Activated CD8-positive, alpha-beta memory T cell treated with anti-CD3 and anti-CD28 coated beads for 1 hour (primary cell): ENCODE data around the gene DES.
"Not testable (repeated sequence)": the region's sequence is repeated elsewhere in the genome, so short reads cannot be mapped to it uniquely, and the experiment has no call there.

ENCODE experiments used
- DNase-seq, 2 donors: peaks; one replicate each; pipeline ENCODE4 v3.0.0-alpha.2; 2020; ENCODE audit warnings: low read depth in 1 of 2; ENCODE audit errors: extremely low read depth in 1 of 2

The DES gene

DNA sequence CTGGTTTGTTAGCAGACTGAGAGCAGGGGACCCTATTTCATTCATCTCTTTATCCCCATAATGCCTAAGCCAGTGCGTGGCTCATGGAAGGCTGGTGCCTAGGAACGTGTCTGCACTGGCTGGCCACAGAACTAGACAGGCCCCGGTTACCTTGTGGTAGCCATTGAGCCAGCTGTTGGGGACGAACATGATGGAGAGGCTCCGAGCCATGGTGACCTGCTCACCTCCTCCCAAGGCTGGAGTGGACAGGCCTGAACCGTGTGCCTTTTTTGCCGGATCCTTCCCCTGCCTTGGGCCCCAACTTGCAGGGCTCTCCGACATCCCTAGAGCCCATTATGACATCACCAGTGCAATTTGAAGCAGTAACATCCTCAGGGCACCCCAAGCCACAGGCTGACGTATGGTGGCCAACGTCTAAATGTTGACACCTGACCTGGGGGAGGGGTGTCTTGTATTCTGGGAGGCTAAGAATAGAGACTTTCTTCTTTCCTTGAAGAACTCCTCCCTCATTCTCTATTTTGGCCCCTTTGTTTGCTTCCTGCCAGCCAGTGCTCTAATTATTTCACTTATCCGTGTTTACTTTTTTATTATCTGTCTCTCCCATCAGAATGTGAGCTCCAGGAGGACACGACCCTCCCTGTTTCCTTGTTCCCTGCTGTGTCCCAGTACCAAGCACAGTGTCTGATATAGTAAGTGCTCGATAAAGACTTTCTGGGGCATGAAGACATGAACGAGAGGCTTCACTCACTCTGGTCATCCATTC, 18.3 kb upstream of the DES start:
- no peak for DNase-seq

DNA sequence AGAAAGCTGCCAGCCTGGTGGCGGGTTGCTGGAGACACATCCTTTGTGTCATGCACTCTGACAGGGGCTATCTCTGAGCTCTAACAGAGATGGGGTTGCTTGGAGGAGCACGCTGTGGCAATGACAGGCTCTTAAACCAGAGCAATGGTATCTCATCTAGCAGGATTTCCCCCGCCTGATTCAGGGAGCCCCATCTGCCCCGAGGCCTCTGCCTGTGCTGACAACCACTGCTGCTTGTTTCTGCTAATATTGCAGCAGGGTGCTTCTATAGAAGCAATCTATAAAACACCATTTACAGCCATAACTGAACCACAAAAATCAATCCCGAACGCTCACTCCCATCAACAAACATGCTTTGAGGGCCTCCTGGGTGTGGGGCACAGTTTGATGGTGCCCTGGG, 17.6 kb upstream of the DES start:
- no peak for DNase-seq

DNA sequence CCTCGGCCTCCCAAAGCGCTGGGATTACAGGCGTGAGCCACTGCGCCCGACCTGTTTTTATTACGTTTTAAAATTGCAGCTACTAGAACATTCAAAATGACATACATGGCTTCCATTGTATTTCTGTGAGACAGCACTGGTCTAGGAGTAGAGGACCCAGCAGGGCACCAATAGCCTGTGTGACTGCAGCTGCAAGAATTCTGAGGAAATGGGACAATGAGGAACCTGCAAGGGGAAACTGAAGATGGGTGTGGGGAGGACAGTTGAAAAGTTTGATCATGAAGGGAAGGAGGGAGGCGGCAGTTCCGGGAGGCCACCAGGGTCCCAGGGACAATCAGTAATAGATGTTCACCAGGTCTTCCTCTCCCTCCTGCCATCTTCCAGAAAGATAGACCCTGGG, 16.6 kb upstream of the DES start:
- DNase-seq, result no peak

DNA sequence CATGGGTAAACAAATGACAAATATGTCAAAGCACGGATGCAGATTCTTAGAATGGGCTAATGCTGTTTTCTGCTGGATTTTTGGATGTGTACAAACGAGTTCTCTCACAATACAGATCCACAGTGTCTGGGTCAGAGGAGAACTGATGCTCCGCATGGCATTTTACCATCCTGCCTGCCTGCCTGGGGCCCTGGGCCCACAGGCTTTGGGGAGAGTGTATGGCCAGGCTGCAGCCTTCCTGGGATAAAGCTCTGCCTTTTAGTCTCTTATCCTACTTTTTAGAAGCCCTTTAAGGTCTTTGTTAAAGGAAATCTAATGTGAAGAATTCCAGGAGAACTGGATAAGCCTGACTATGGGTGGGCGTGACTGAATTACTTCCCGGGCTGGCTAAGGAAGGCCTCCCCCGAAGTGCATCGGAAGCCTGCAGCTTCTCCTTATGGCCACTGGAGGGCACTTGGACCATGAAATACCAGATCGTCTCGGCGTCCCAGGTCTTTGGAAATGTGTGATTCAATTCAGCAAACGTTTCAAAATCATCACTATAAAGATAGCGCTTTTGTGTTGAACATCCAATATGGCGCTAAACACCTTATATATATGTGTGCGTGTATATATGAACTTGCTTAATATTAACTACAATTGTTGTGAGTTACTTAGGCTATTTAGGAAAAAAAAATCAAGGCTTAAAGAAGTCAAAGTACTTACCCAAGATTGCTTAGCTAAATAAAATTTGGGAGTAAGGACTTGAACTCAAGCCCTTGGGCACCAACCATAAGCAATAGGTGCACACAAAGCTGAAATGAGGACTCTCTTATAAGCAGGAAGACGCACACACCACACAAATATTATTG, 15.3 kb upstream of the DES start:
- peak; percentile 29 to 33 for DNase-seq

DNA sequence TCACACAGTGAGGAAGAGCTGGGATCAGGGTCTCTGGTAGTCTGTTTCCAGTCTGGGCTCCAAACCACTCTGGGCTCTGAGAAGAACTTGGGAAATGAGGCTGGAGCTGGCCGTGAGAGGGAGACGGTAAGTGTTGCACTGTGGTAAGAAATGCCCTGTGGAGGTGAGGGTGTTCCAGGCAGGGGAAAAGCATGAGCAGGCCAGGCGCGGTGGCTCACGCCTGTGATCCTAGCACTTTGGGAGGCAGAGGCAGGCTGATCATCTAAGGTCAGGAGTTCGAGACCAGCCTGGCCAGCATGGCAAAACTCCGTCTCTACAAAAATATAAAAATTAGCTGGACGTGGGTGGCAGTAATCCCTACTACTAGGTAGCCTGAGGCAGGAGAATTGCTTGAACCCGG, 14.3 kb upstream of the DES start:
- DNase-seq, result no peak

DNA sequence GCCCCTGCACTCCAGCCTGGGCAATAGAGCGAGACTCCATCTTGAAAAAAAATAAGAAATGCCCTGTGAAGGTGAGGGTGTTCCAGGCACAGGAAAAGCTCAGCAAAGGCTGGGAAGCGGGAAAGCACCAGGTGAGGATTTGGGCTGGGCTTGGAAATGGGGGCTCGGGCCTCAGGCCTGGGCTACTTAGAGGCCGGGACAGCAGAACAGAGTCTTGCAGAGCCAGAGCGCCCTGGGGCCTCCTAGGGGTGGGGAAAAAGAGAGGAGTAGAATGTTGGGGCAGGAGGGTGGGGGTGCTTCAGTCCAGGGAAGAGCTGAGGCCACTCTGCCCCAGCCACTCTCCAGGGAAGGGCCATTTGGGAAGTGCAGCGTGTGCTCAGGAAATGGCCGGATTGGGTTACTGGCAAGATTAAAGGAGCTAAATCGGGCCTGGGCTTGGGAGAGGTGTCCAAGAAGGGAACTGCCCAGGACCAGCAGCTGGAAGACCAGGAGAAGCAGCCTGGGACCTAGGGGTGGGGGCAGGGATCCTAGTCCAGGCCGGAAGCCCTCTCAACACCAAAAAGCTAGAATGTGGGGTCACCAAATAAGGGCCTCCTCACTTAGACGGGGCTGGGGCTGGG, 13.8 kb upstream of the DES start:
- no peak for DNase-seq

DNA sequence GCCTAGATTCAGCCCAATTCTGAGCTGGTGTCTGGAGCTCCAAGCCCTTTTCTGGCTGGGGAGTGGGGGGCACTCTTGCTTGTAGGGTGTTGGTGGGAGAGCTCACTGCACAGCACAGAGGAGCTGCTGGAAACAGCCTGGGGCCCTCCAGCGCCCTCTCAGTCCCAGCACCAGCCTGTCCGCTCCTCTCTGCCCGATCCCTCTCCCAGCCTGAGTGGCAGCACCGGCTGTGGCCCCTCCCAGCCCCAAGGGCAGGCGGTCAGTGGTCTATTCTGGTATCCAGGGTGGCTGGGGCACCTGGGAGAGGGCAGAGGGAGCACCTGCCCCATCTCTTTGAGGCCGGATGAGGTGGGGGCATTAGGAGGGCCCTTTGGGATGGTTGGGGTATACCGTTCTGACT, 13.2 kb upstream of the DES start:
- DNase-seq, result no peak

DNA sequence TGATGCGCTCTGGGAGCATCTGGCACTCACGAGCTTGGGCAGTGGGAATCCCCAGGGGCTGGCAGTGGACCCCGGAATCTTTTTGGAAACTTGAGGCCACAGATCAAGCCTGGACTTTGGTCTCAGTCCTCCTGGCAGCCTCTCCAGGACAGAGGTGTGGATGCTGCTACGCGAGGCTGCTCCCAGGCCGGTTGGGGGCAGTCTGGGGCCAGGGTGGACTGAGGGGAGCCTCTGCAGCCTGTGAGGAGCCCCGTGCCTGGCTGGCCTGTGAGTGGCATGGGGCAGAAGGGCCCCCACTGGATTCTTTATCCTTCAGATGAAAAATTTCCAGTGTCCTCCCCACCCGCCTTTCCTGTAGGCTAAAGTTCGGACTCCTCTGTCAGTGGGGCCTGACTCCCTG, 12.7 kb upstream of the DES start:
- no peak for DNase-seq

DNA sequence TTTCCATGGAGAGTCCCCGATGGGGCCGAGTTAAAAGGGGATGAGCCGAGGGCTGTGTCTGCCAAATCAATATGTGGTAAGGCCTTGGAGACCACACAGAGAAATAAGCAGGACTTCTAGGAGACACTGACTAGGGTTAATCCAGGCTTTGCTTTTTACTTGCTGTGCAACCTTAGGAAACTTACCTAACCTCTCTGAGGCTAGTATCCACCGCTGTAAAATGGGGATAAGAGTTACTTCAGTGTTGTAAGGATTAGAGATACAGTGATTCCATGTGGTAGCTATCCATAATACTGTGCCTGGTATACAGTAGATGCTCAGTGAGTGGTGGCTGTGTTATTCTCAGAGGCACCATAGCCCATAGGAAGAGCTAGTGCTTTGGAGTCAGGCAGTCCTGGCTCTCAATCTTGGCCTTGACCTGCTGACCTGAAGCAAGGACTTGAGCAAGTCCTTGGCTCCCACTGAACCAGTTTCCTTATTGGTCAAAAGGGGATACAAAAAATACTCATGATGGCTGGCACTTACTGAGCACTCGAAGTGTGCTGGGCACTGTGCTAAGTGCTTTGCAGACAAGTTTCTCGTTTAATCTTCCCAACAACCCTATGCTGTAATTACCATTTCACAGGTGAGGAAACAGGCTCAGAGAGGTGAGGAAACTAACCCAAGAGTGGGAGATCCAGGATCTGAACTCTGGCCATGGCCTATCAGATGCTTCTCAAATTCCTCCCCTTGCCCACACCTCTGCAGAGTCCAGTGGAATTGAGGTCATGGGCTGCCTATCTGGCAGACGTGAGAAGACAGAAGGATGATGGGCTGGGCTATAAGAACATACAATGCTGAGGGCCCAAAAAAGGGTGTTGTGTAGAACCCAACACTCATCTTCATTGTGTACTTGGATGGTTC, 12.0 kb upstream of the DES start:
- no peak for DNase-seq

DNA sequence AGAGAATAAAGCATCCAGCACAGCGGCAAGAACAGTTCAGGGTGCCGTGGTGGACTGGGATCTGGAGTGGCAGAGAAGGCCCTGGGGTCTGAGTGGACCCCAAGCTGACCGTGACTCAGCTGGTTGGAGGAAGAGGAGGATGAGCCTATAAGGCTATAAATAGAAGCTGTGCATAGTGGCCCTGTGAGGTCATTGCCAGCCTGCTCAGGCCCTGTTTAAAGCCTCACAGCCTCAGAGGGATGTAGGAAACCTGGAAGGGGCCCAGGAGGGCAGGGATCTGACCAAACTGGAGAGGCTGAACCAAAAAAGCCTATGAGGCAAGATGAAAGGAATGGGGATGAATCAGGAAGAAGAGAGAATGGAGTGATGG, 11.3 kb upstream of the DES start:
- no peak for DNase-seq

DNA sequence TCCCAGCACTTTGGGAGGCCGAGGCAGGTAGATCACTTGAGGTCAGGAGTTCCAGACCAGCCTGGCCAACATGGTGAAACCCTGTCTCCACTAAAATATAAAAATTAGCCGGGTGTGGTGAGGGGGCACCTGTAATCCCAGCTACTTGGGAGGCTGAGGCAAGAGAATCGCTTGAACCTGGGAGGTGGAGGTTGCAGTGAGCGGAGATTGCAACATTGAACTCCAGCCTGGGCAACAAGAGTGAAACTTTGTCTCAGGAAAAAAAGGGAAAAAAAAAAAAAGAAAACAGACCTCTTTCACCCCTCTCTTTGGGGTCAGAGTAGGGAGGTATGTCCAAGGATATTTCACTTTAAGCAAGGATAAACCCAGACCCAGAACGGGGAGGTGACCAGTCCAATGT, 10.8 kb upstream of the DES start:
- not testable (repeated sequence) for DNase-seq

DNA sequence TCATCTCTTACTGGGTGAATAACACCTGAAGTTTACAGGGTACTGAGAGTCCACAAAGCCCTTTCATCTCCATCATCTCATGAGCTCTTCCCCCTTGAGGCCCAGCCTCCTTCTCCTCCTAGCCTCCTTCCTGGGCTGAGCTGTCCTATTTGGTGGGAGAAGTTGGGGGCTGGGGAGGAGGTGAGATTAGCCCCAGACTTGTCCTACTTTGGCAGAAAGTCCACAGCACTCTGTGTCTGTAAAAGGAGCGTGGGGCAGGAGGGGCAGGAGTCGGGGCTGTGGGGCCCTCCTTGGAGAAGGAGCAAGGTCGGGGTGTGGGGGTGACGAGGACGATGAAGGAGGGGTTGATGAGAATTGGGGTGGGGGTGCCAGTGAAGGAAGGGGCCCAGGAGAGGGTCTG, 10.0 kb upstream of the DES start:
- no peak for DNase-seq

DNA sequence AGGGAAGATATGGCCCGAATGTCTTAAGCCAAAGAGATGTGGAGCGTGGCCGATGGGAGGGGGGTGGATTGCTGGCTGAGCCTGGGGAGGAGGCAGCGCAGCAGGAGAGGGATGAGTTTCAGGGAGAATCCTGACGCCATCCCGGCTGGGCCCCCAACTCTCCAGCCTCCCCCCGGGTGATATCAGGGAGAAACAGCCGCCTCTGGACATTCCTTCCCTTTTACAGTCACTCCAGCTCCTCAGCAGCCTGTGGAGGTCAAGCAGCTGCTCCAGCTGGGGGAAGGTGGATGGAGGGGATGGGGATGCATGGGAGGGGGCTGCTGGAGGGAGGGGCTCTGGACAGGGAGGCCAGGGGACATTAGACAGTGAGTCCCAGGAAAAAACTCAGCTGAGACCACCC, 9.5 kb upstream of the DES start:
- no peak for DNase-seq

DNA sequence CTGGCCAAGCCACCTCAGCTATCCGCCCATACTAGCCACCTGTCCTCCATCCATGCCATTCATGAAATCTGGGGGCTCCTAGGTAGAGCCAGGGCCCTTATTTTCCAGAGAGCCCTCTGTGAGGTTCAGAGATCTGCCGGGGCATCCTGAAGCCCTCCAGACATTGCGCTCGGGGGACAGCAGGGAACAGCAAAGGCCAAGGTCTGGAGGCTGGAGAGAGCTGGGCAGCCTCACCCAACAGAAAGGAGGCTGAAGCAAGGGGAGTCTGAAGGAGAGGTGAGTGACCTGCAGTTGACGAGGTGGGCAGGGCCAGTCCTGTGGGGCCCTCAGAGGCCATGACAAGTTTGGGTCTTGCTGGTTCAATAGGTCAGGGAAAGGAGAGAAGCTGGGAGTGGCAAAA, 8.6 kb upstream of the DES start:
- no peak for DNase-seq

DNA sequence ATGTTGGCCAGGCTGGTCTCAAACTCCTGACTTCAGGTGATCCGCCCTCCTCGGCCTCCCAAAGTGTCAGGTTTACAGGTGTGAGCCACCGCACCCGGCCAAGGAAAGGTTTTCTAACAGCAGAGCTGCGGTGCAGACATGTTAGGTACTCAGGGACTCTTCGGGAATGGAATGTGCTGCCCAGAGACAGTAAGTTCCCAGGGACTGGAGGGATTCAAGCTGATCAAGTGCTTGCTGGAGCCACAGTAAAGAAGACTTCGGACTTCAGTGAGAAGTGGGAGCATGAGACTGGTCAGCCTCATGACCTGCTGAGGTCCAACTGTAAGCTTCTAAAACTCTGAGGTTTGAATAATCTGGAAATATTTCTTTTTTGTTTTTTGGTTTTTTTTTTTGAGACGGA, 7.8 kb upstream of the DES start:
- DNase-seq, result no peak

DNA sequence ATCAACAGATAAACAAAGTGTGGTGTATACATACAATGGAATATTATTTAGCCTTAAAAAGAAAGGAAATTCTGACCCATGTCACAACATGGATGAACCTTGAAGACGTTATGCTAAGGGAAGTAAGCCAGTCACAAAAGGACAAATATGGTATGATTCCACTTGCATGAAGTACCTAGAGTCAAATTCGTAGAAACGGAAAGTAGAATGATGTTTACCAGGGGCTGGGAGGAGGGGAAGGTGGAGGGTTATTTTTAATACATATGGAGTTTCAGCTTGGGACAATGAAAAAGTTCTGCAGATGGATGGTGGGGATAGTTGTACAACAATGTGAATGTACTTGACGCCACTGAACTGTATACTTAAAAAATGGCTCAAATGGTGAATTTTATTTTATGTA, 3.3 kb upstream of the DES start:
- no peak for DNase-seq

DNA sequence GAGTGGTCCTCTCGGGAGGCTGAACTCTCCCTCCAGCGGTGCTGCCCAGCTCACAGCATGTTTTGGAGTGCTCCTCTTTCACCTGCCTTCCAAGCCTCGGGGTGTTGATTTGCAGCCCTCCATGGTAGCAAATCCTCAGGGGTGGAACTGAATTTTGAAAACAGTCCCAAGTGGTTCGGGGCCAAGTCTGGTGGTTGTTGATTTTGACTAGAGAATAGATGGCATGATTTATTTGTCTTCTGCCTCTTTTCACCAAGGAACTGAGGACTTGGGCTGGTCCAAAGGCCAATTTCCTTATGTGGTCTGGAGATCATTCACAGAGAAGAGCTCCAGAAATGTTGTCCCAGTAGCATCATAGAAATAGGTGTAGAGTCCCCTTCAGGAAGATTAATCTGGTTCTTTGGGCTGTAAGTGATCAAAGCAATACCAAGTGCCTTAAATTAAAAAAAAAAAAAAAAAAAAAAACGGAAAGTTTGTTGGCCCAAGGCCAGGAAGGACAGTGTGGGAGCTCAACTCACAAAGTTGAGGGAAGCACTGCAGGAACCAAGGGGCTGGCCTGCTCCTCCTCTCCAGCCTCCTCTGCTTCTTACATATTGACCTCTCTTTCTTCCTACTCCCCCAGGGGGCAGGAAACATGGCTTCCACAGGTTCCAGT, 2.5 kb upstream of the DES start:
- DNase-seq, result no peak

DNA sequence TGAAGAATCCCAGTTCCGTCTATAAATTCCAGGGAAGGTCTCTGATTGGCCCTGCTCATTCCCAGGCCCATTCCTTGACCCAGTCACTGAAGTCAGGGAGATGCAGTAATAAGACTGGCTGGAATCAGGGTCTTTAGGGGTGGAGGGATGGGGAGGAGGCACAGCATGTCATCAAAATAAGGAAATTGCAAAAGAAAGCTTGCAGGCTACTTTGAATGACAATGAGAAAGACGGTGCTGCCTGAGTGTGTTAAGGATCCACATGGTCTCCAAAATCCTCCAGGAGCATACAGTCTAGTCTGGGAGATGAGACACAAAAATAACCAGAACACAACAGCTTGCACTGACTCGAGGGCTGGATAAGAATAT, 2.0 kb upstream of the DES start:
- DNase-seq, result no peak

DNA sequence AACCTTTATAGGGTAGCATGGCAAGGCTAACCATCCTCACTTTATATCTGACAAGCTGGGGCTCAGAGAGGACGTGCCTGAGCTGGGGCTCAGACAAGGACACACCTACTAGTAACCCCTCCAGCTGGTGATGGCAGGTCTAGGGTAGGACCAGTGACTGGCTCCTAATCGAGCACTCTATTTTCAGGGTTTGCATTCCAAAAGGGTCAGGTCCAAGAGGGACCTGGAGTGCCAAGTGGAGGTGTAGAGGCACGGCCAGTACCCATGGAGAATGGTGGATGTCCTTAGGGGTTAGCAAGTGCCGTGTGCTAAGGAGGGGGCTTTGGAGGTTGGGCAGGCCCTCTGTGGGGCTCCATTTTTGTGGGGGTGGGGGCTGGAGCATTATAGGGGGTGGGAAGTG, 1.2 kb upstream of the DES start:
- DNase-seq, result no peak

DNA sequence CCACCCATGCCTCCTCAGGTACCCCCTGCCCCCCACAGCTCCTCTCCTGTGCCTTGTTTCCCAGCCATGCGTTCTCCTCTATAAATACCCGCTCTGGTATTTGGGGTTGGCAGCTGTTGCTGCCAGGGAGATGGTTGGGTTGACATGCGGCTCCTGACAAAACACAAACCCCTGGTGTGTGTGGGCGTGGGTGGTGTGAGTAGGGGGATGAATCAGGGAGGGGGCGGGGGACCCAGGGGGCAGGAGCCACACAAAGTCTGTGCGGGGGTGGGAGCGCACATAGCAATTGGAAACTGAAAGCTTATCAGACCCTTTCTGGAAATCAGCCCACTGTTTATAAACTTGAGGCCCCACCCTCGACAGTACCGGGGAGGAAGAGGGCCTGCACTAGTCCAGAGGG, 803 bp upstream of the DES start:
- DNase-seq, result no peak

DNA sequence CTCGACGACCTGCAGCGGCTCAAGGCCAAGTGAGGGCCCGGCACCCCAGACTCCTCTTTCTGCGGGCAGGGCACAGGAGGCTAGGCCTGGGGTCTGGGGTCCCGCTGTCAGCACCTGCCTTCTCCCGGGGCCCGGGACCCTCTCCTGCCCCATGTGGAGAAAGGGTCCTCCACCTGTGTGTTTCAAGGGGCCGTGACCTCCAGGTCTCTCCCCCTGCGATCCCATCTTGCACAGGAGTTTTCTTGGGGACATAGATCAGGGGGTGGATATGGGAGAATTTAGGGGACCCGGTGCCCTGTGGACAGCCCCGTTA, 791 bp downstream of the DES start:
- DNase-seq, result no peak
